NB4 (cell line): Measurements from ENCODE around the gene GNG11.

Source experiments
- CTCF ChIP-seq: IDR thresholded peaks from one replicate; pipeline ENCODE4 v1.5.1; 2012; ENCODE audit warnings: low read depth, low read length
- MAX ChIP-seq: IDR thresholded peaks from 2 replicates; pipeline ENCODE4 v1.6.1; 2011; ENCODE audit warnings: low read depth, low read length
- MYC ChIP-seq: IDR thresholded peaks from 2 replicates; pipeline ENCODE4 v1.6.1; 2011; ENCODE audit warnings: low read depth, low read length
- POLR2A ChIP-seq: IDR thresholded peaks from 2 replicates; pipeline ENCODE4 v1.6.1; 2011; ENCODE audit warnings: mild to moderate bottlenecking; ENCODE audit not compliant: insufficient read length; ENCODE audit errors: extremely low read depth

- TF ChIP-seq POLR2A (no peak), CTCF (no peak), MAX (no peak), MYC (no peak)
These were observed 23.5 kb downstream of the GNG11 start for GRCh38 chr7:93945083-93945482.
